Mammary epithelial cell (primary cell): ENCODE measurements around the gene SERPINB6.

Source experiments
- CTCF ChIP-seq, 2 donors: IDR thresholded peaks in 1 of 2; conservative IDR thresholded peaks in 1 of 2; 2 replicates each; pipeline ENCODE4 v1.5.1; 2011 to 2012; ENCODE audit warnings: inconsistent platforms in 2 of 2, low read length in 2 of 2, mild to moderate bottlenecking in 2 of 2, control low read depth in 1 of 2, low read depth in 1 of 2; ENCODE audit not compliant: insufficient read depth in 1 of 2; ENCODE audit errors: extremely low read depth in 1 of 2
- EZH2 ChIP-seq: IDR thresholded peaks from 2 replicates; pipeline ENCODE4 v1.6.1; 2012; ENCODE audit warnings: low read length, inconsistent platforms, borderline replicate concordance

GRCh38 chr6:2993755-2994317 lies 22.5 kb upstream of the SERPINB6 start:
- TF ChIP-seq CTCF (conservative IDR thresholded peaks at IDR 0.05 in 1 of 2, IDR thresholded peaks at IDR 0.05 in 1 of 2; ENCODE audit: extremely low read depth in 1 of 2, insufficient read depth in 1 of 2, low read depth in 1 of 2, low read length in 2 of 2) (no peak), EZH2 (no peak)
